Lung (tissue), 12 donors: ENCODE results near the gene GHR. TPM values are rescaled to one million over a fixed set of nuclear protein-coding genes. Genes with fewer than 3 reads are reported as not detected.

Experiments
- ATAC-seq: fragments of 200-7000 bp; cut with Tn5 transposase; one replicate; pipeline ENCODE4 v1.9.1; 2020; ENCODE audit warnings: moderate number of reproducible peaks; ENCODE audit not compliant: insufficient read depth, low FRiP score
- DNase-seq, 3 donors: peaks; one replicate each; pipeline ENCODE4 v3.0.0-alpha.2; 2013 to 2017
- H3K27ac ChIP-seq, 2 donors: one replicate each; pipeline ENCODE4 v1.5.1; 2013; ENCODE audit warnings: mild to moderate bottlenecking in 2 of 2, moderate library complexity in 2 of 2, control low read depth in 1 of 2, inconsistent platforms in 1 of 2, low read depth in 1 of 2, low read length in 1 of 2
- H3K27me3 ChIP-seq, 3 donors: one replicate each; pipeline ENCODE4 v1.5.1; 2013; ENCODE audit warnings: low read length in 2 of 3; ENCODE audit not compliant: control insufficient read depth in 3 of 3, insufficient read depth in 3 of 3
- H3K36me3 ChIP-seq, 4 donors: one replicate each; pipeline ENCODE4 v1.5.1; 2013; ENCODE audit warnings: low read length in 4 of 4, mild to moderate bottlenecking in 1 of 4, moderate library complexity in 1 of 4; ENCODE audit not compliant: control insufficient read depth in 4 of 4, insufficient read depth in 4 of 4
- H3K4me1 ChIP-seq, 5 donors: one replicate each; pipeline ENCODE4 v1.5.1; 2013; ENCODE audit warnings: low read length in 5 of 5, mild to moderate bottlenecking in 2 of 5, moderate library complexity in 1 of 5; ENCODE audit not compliant: control insufficient read depth in 5 of 5, insufficient read depth in 5 of 5
- H3K4me3 ChIP-seq: one replicate; pipeline ENCODE4 v1.5.1; 2013; ENCODE audit warnings: mild to moderate bottlenecking, control low read depth, moderate library complexity
- H3K9ac ChIP-seq, 2 donors: one replicate each; pipeline ENCODE4 v1.5.1; 2013; ENCODE audit warnings: low read length in 2 of 2, control low read depth in 1 of 2; ENCODE audit not compliant: insufficient read depth in 1 of 2
- H3K9me3 ChIP-seq, 4 donors: one replicate each; pipeline ENCODE4 v1.5.1; 2013; ENCODE audit warnings: low read length in 3 of 4, mild to moderate bottlenecking in 1 of 4, moderate library complexity in 1 of 4; ENCODE audit not compliant: control insufficient read depth in 4 of 4, insufficient read depth in 3 of 4
- WGBS, 2 donors: extraction: QIAGEN DNeasy Blood & Tissue Kit; methylation state at CpG; one replicate each; pipeline ENCODE4 v1.1.7; 2013; 5-methylcytosine and 5-hydroxymethylcytosine counted together
- polyA plus RNA-seq, 2 donors: library from polyadenylated mRNA; stranded (reverse); fragments of 200-250 nt; gene quantifications; one replicate each; pipeline ENCODE4 v1.2.1, GENCODE V29; 2013
- total RNA-seq, 2 donors: library from RNA; depleted of rRNA in 1 of 2; stranded (reverse); fragments of >200 nt in 1 of 2; gene quantifications; one replicate each; pipeline ENCODE4 v1.2.1, GENCODE V29; 2014 to 2021
- TF ChIP-seq, protein P1 (sequence below): IDR thresholded peaks from 2 replicates; pipeline ENCODE4 v1.5.1; 2012; ENCODE audit warnings: mild to moderate bottlenecking; ENCODE audit errors: control extremely low read depth, extremely low read depth
- donor health status: control.
- donor health status: control.
- donor health status: Bipolar disorder and iron deficiency.
- donor health status: healthy.
- donor health status: DM: yes; HTN: yes; CAD: no.

The GHR gene
- total and polyA plus RNA-seq, 4 donors: 0.98 to 23.8 (median 3.2) TPM

- ATAC-seq (no peak), DNase-seq (no peak)
- TF ChIP-seq, protein P1, sequence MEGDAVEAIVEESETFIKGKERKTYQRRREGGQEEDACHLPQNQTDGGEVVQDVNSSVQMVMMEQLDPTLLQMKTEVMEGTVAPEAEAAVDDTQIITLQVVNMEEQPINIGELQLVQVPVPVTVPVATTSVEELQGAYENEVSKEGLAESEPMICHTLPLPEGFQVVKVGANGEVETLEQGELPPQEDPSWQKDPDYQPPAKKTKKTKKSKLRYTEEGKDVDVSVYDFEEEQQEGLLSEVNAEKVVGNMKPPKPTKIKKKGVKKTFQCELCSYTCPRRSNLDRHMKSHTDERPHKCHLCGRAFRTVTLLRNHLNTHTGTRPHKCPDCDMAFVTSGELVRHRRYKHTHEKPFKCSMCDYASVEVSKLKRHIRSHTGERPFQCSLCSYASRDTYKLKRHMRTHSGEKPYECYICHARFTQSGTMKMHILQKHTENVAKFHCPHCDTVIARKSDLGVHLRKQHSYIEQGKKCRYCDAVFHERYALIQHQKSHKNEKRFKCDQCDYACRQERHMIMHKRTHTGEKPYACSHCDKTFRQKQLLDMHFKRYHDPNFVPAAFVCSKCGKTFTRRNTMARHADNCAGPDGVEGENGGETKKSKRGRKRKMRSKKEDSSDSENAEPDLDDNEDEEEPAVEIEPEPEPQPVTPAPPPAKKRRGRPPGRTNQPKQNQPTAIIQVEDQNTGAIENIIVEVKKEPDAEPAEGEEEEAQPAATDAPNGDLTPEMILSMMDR: no peak
- no peaks in the 10 kb centered on the region for H3K9me3 ChIP-seq
- H3K27me3 ChIP-seq: no peaks in the 10 kb centered on the region
- H3K36me3 ChIP-seq: no peaks in the 10 kb centered on the region
- no peak overlapping the region for H3K4me3 ChIP-seq
- WGBS, 2 donors: 61 to 75% methylated on average over 6 of the region's 6 CpGs
- peaks cover 0 to 42% (median 5%) of the 10 kb centered on the region in 5 donors for H3K4me1 ChIP-seq
- no peak overlapping the region for H3K9ac ChIP-seq
- H3K27ac ChIP-seq: no peak overlapping the region
These were observed 76.9 kb downstream of the GHR start for GRCh38 chr5:42500003-42500599.

DNA sequence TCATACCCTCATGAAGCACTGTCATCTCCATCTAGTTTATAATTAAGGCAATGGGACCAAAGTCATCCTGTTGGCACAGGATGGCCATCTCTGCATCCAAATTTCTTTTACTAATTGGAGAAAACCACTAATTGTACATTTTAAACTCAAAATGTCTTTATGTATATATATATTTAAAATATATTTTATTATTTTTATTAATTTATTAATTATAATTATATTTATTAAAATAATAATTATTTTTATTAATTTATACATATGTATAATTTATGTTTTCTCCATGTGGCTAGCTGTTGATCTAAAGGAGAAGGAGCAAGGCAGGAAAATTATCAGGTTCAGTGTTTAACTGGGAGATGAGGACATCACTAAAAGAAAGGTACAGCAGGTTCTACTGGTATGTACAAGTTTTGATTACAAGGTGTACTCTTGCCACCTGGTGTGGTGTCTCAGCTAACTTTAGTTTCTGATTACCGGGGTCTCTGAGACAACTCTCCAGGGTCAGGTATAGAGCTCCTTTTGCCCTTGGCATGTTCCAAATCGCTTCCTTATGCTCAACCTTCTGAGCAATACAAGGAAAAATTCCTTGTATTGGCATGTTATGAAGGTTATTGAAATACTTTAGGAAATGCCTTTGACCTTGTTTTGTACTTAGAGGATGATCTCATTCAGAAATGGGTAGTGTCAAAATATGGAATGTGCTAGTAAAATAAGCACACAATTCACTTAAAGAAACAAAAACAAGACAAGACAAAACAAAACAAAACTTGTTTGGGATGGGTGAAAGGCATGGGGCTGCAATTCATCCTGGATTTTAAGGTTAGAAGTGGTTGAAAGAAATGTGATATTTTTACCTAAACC lies 79.6 kb downstream of the GHR start:
- DNase-seq (no peak), ATAC-seq (no peak)
- Histone ChIP-seq H3K9me3 (no peaks in the 10 kb centered on the region), H3K4me3 (no peak overlapping the region), H3K36me3 (no peaks in the 10 kb centered on the region), H3K27ac (no peak overlapping the region), H3K9ac (no peak overlapping the region), H3K4me1 (peaks cover 0 to 33% (median 5%) of the 10 kb centered on the region in 5 donors), H3K27me3 (no peaks in the 10 kb centered on the region)
- TF ChIP-seq, protein P1: no peak
- WGBS, 2 donors: 74 to 93% methylated on average over 2 of the region's 2 CpGs

DNA sequence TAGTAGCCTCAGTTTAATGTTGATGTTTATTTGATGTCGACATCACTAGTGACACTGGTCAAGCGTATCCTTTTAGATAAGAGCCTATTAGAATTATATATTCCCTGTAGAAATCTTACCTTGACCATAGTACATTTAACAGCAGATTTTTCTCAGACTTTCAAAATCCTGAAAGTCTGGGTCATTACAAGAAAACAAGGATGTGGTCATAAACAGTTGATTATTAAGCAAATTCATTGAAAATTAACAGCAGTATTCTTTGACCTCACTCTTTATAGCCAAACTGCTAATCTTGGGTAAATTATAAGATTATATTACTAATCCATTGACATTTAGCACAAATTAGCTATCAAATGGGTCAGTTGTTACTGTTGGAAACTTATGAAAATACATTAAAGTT lies 83.4 kb downstream of the GHR start:
- DNase-seq: no peak
- Histone ChIP-seq H3K9ac (no peak overlapping the region), H3K27ac (no peak overlapping the region), H3K27me3 (no peaks in the 10 kb centered on the region), H3K36me3 (no peaks in the 10 kb centered on the region), H3K4me1 (peaks cover 0 to 39% (median 12%) of the 10 kb centered on the region in 5 donors), H3K4me3 (no peak overlapping the region), H3K9me3 (no peaks in the 10 kb centered on the region)
- TF ChIP-seq, protein P1: no peak
- ATAC-seq: no peak
- 94 to 96% methylated on average over 2 of the region's 2 CpGs for WGBS, 2 donors
